ENCODE measurements around the gene C3. TPM values are rescaled to one million over a fixed set of nuclear protein-coding genes. Genes with fewer than 3 reads are reported as not detected.

C3 gene
- total RNA-seq, 1 donor from 2014 or later, result 11.4 TPM

DNA sequence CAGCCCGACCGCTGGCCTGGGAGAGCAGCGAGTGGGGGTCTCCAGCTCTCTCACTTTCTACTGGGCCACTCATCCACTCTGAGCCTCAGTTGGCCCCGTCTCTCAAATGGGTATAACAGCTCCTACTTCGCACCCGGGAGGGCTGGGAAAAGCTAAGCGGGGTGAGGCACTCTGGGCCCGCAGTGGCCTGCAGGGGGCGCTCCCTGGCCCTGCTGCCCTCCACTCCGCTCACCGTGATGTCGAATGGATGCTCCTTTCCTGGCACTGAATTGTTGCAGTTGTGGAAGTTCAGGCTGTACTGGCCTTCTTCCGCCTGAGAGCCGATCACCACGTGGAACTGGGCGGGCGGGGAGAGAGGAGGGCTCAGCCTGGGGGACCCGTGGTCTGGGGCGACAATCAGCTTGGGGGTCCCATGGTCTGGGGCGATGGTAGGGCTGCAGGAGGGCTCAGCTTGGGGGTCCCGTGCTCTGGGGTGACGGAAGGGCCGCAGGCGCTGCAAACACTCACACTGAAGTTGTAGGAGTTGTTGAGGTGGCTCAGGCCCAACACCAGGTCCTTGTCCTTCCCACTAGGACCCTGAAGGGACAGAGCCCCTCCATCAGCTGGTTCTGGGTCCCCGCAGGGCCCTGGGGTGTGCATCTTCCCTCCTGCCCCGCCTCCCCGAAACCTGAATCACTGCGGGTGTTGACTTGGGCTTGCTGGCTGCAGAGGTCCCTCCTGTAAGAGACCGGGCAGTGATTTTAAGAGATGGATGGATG, 13.1 kb upstream of the C3 start:
- FAIRE-seq (no peak), DNase-seq (ENCODE audit: low spot score in 2 of 2) (no peak)

DNA sequence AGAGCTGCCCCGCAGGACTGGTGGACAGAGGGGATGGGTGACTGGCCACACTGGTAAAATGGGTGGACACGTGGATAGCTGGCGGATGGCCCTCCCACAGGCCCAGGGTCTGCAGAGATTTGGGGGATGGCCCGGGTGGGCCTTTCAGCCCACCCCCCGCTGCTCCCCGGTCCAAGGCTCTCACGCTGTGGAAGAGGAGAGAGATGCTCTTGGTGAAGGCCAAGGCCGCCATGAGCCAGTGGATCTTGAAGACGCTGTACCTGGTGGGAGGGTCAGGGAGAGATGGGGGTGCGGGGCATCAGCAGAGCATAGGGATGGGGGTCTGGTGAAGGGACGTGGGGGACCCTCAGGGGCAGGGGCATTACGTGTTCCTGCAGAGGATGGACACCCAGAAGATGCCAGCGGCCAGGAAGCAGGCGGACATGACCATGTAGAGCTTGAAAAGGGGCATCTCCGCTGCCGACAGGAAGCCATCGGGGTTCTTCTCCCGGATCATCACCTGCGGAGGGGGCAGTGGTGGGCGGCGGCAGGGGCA, 12.4 kb upstream of the C3 start:
- FAIRE-seq, result no peak
- no peak for DNase-seq (ENCODE audit: low spot score in 2 of 2)

DNA sequence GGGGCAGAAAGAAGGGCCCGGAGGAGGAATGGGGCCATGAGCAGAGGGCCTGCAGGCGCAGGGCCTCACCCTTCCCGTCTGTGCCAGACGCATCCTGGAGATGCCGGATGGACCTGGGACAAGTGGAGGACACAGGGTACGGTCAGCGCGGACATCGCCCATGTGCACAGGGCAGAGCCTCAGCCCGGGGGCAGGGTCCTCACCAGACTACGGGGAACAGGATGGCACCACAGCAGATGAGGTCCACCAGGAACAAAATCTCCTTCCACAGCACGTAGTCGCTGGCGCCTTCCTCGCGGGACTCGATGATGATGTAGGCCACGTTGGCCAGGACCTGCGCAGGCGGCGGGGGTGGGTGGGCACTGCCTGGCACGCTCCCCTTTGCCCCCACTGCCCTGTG, 11.4 kb upstream of the C3 start:
- FAIRE-seq (no peak), DNase-seq (ENCODE audit: low spot score in 2 of 2) (no peak)

DNA sequence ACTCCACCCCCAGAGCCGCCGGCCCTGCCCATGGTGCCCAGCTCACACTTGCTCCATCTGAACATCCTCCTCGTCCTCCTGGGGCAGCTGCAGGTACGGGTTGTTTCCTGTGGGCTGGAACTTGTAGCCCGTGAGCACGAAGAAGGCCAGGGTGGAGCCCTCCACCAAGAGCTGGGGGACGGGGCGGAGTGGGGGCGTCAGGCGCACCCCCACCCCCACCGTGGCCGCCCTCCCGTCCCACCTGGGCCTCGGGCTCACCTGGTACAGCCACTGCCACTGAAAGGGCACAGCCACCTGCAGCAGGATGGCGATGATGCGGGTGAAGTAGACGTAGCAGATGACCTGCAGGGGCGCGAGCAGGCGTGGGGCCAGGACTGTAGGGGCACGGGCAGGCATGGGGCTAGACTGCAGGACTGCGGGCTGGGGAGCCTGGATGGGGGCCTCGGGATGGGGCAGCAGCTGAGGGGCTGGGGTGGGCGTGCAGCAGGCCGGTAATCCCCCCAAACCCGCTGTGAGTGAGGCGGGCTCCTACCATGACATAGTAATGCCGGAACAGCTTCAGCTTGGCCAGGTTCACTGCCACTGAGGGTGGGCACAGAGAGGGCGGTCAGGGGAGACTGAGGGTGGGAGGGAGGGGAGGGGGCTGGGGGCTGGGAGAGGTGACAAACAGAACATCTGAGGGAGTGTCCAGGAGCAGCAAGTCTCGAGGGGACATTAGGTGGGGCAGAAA, 10.7 kb upstream of the C3 start:
- FAIRE-seq, result no peak
- no peak for DNase-seq (ENCODE audit: low spot score in 2 of 2)

DNA sequence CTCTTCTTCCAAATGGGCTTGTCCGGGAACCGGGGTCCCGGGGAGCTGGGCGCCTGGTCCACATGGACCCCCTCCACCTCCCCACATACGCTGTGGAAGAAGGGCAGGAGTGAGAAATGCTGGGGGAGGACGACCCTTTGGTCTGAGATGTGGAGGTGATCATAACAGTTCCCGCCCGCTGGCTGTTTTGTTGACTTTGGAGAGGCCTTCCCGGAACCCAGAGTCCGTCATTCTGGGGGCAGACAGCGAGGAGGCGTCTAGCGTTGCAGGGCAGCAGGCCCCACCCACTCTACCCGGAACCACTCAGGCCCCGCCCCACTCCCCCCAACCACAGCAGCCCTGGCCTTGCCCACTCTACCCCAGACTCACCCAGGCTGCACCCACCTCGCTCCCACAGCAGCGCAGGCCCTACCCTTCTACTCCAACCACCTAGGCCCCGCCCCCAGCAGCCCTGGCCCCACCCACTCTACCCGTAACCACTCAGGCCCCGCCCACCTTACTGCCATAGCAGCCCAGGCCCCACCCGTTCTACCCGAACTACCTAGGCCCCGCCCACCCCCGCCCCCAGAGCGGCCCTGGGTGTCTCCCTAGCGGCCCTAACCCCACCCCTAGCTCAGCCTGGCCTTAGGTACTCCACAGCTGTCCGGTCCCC, 9.8 kb upstream of the C3 start:
- no peak for DNase-seq (ENCODE audit: low spot score in 2 of 2)
- FAIRE-seq, result no peak

DNA sequence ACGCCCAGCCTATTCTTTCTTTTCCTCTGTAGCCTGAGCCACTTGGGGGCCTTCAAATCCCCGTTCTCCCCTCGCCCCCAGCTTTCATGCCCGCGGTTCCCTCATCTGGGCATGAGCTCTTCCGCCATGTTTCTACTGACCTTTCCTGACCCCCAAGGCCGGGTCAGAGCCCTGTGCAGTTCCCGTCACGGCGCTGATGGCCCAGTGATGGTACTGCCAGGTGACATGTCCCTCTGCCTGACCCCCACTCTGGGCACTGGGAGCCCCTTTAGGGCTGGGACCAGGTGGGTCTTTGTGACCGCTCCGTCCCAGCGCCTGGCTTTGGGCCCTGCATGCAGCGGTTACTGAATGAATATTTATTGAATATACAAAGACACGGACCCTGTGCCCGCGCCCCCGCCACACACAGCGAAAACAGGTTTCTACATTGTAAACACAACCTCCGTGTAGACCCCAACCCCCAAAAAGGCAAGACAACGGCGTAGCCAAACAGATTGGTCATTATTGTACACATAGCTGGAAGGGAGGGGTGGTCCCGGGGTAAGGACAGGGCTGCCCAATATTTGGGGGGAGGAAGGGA, 9.2 kb upstream of the C3 start:
- FAIRE-seq (no peak), DNase-seq (ENCODE audit: low spot score in 2 of 2) (no peak)

DNA sequence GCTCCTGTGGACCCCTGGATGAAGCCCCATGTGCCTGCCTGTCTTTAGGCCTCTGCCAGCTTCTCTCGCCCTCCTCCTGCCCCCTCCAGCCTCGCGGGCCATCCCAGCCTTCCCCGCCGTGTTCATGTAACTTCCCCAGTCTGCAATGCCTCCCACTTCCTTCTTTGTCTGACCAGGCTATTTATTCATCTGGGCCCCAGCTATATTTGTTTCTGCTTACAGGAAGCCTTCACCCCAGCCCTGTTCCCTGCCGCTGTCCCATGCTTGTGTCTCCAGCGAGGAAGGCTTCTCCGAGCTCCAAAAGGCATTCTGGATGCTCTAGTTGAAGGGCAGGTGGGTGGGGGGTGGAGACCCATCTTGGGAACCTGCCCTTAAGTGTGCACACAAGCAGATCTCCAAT, 7.9 kb upstream of the C3 start:
- FAIRE-seq (no peak), DNase-seq (ENCODE audit: low spot score in 2 of 2) (no peak)

DNA sequence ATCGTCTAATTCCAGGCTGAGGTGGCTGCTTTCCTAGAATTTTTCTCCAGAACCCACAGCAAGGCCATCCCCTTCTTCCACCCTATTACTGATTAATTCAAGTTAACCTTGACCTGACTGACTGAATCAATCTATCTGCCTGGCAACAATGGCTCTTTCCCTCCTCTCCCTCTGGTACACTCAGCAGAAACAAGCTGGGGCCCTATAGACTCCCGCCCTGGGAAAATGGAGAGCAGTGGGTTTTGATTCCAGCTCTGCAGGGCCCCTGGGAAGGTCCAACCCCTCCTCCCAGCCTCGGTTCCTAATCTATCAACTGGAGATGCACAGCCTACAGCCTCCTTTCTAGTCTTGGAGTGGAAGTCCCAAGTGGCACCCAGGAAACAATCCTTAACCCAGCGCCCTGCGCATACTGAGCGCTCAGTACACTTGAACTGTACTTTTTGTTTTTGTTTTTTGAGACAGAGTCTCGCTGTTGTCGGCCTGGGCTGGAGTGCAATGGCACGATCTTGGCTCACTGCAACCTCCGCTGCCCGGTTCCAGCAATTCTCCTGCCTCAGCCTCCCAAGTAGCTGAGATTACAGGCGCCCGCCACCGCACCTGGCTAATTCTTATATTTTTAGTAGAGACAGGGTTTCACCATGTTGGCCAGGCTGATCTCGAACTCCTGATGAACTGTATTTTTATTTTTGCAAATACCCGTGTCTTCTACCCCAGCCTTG, 5.2 kb upstream of the C3 start:
- FAIRE-seq, result no peak
- DNase-seq (ENCODE audit: low spot score in 2 of 2), result no peak

DNA sequence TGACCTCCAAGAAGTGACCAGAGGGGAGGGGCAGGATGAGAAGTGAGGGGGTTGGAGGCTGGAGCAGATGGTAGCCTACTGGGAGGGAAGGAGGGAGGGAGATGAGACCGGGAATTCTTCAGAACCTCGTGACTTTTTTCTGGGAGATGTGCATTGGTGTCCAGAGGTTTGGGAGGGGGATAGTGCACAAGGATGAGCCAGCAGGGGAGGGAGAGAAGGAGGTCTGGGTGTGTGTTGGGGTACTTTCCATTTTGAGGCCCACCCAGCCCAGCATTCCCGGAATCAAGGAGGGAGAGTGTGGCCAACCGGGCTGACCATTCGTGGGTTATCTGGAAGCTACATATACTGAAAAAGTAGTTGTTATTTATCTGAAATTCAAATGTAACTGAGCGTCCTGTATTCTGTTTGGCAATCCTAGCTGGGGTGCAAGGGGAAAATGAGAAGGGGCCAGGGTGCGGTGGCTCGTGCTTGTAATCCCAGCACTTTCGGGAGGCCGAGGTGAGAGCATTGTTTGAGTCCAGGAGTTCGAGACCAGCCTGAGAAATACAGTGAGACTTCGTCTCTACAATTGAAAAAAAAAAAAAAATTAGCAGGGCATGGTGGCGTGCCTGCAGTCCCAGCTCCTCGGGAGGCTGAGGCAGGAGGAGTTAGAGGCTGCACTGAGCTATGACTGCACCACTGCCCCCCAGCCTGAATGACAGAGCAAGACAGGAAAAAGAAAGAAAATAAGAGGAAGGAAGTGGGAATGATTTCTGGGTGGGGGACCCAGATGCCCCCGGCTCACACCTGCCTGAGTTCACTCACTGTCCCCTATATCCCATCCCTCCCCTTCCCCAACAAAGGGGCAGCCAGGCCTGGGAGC, 4.4 kb upstream of the C3 start:
- no peak for FAIRE-seq

DNA sequence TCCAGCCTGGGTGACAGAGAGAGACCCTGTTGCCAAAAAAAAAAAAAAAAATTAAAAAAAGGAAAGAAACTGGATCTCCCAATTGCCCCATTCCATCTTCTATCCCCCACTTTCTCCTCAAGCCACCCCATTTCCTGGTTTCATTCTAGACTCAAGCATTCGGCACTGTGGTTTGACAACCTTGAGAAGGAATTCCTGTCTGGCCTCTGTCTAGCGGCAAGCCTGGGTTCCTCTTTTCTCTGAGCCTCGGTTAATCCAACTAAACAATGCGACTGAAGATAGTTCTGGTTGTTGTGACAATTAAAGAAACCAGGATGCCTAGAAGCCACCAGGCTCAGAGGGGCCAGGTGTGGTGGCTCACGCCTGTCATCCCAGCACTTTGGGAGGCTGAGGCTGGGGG, 3.3 kb upstream of the C3 start:
- FAIRE-seq (no peak), DNase-seq (ENCODE audit: low spot score in 2 of 2) (no peak)

More for the DNA sequence above, 4.4 kb upstream of the C3 start:
- no peak for DNase-seq (ENCODE audit: low spot score in 2 of 2)

DNA sequence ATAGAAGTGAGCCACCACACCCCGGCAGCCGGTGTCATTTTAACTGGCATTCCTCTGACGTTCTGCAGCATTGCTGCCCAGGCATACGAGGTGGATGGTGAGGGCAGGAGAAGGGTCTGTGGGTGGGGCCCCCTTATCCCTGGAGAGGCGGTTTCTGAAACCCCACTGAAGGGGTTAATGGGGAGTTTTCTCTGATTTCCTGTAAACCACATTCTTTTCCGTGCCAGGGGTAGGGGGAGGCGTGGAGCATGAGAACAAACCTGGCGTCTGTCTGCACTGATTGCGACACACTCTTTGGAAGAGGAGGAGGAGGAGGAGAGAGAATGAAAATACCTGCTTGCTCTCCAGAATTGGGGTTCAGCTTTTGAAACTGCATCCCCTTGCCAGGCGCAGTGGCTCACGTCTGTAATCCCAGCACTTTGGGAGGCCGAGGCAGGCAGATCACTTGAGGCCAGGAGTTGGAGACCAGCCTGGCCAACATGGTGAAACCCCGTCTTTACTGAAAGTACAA, 2.7 kb upstream of the C3 start:
- DNase-seq (ENCODE audit: low spot score in 2 of 2), result no peak
- FAIRE-seq, result no peak

DNA sequence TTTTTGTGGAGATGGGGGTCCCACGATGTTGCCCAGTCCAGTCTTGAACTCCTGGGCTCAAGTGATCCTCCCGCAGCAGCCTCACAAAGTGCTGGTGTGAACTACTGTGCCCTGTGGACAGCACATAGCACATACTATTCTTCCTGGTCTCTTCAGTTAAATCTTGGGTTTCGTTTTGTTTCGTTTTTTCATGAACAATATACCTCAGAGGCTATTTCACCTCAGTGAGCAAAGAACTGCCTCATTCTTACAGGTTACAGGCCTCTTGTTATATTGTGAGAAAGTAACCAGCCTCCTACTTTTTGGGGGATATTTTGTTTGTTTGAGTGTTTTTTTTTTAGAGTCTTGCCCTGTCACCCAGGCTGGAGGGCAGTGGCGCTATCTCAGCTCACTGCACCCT, 1.3 kb upstream of the C3 start:
- FAIRE-seq (no peak), DNase-seq (ENCODE audit: low spot score in 2 of 2) (no peak)

DNA sequence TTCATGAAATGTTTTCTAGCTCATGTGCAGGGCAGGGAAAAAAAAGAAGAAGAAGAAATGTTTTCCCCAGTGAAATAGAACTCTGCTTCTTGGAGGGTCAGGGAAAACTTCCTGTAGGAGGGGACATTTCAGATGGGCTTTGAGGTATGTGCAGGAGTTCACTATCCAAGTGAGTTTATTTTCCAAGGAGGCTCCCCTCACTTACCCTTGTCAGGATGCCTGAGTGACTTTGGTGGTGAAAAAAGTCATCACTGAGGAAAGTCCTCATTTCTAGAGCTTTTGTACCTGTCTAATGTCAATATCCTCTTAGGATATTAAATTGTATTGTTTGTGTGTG, 656 bp upstream of the C3 start:
- DNase-seq (ENCODE audit: low spot score in 2 of 2) (no peak), FAIRE-seq (no peak)

DNA sequence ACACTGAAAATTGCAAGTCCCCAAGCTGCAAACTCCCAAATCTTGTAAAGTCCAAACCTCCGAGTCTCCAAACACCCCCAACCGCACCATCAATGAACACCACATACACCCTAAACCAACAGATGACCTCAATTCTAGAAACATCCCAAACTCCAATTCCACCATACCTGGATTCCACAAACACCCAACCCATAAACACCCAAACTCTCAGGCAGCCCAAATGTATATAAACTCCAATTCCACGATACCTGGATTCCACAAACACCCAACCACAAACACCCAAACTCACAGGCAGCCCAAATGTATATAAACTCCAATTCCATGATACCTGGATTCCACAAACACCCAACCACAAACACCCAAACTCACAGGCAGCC, 470 bp downstream of the C3 start:
- DNase-seq (ENCODE audit: low spot score in 2 of 2) (no peak), FAIRE-seq (no peak)

DNA sequence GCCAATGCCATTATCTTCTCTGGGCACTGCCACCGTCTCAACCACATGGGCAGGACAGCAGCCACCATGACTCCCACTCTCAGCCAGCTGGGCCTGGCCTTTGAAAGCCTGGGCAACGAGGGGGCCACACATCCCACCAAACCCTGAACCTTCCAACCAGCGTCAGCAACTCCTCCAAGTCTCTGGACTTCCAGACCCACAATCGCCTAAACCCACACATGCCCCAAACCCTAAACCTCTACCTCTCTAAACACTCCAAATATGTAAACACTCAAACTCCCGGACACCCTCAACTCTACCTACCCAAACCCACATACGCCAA, 949 bp downstream of the C3 start:
- DNase-seq (ENCODE audit: low spot score in 2 of 2), result no peak
- no peak for FAIRE-seq

DNA sequence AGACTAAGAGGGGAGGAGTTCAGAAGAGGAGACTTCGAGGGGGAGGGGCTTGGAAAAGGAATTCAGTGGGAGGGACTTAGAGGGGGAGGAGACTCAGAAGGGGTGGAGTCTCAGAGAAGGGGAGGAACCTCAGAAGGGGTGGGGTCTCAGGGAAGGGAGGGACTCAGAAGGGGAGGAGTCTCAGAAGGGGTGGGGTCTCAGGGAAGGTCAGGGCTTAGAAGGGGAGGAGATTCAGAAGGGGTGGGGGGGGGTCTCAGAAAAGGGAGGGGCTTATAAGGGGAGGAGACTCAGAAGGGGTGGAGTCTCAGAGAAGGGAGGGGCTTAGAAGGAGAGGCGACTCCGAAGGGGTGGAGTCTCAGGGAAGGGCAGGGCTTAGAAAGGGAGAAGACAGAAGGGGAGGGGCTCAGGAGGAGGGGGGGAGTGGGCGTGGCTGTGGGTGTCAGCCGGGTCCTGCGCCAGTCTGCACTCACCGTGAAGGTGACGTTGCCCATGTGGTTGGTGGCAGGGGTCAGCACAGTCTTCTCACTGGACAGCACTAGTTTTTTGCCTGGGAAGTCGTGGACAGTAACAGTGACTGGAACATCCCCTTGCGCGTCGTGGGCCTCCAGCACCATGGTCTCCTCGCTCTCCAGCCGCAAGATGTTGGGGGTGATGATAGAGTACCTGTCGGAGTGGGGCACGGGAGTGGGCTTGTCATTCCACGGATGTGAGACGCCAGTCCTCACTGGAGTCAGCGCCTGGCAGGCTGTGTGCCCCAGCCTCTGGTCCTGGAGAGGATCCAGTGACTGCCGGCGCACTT, 1.5 kb downstream of the C3 start:
- DNase-seq (ENCODE audit: low spot score in 2 of 2) (no peak), FAIRE-seq (no peak)

DNA sequence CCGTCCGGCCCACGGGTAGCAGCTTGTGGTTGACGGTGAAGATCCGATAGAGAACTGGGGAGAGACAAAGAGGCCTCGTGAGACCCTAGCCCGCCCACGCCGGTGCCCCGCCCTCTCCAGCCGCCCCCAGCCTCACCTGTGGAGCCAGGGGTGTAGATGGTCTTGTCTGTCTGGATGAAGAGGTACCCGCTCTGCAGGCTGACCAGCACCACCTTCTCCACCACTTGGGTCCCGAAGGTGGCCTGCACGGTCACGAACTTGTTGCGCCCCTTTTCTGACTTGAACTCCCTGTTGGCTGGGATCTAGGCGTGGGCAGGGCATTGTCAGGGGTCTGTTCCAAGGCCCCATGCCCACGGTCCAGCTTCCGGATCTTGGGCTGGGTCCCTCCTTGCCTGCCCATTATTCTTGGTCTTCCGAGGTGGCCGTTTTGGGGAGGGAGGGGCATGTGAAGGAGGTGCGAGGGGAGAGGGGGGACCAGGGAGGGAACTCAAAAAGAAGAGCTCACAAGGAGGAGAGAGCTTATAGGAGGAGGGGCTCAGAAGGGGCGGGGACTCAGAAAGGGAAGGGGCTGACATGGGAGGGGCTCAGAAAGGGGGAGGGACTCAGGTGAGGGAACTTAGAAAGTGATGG, 2.2 kb downstream of the C3 start:
- DNase-seq (ENCODE audit: low spot score in 2 of 2), result no peak
- no peak for FAIRE-seq

DNA sequence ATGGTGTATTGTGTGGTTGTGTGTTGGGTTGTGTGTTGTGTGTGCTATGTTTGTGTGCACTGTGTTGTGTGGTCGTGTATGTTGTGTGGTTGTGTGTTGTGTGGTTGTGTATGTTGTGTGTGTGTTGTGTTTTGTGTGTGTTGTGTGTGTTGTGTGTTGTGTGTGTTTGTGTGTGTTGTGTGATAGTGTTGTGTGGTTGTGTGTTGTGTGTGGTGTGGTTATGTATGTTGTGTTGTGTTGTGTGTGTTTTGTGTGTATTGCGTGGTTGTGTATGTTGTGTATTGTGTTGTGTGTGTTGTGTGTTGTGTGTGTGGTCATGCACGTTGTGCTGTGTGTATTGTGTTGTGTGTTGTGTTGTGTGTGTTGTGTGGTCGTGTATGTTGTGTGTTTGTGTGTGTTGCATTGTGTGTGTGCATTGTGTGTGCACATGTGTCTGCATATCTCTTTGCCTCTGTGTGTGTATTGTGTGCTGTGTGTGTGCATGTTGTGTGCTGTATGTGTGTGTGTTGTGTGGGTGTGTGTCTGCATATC, 2.9 kb downstream of the C3 start:
- DNase-seq (ENCODE audit: low spot score in 2 of 2), result no peak

More for the DNA sequence above, 2.9 kb downstream of the C3 start:
- FAIRE-seq, result no peak

Data from frontal cortex (tissue), 4 donors.